PFSK-1 (cell line): ENCODE data around the gene ABCF2.
A peak's percentile ranks its signal among the peaks of the same experiment; 100 is the strongest.

Experiments used
- FOXP2 ChIP-seq: optimal IDR thresholded peaks from 2 replicates; pipeline ENCODE3; 2011; ENCODE audit warnings: borderline replicate concordance, control low read depth, inconsistent platforms; ENCODE audit not compliant: insufficient read depth; ENCODE audit errors: extremely low read length, extremely low read depth
- POLR2AphosphoS5 ChIP-seq: IDR thresholded peaks from 2 replicates; pipeline ENCODE4 v1.6.1; 2012; ENCODE audit warnings: low read depth, mild to moderate bottlenecking, control low read depth, low read length, moderate library complexity
- REST ChIP-seq, 2 experiments: IDR thresholded peaks; 2 replicates each; pipeline versions ENCODE4 v1.6.1 to v1.8.0; 2011 to 2012; ENCODE audit warnings: low read depth in 2 of 2, low read length in 2 of 2, control low read depth in 1 of 2, inconsistent platforms in 1 of 2, mild to moderate bottlenecking in 1 of 2, moderate library complexity in 1 of 2; ENCODE audit not compliant: insufficient read depth in 1 of 2
- SIN3A ChIP-seq: IDR thresholded peaks from 2 replicates; pipeline ENCODE4 v1.6.1; 2012; ENCODE audit warnings: mild to moderate bottlenecking, low read length, moderate library complexity, borderline replicate concordance; ENCODE audit not compliant: insufficient read depth
- TAF1 ChIP-seq: IDR thresholded peaks from 2 replicates; pipeline ENCODE4 v1.6.1; 2012; ENCODE audit warnings: low read length, control low read depth, borderline replicate concordance; ENCODE audit not compliant: insufficient read depth

DNA sequence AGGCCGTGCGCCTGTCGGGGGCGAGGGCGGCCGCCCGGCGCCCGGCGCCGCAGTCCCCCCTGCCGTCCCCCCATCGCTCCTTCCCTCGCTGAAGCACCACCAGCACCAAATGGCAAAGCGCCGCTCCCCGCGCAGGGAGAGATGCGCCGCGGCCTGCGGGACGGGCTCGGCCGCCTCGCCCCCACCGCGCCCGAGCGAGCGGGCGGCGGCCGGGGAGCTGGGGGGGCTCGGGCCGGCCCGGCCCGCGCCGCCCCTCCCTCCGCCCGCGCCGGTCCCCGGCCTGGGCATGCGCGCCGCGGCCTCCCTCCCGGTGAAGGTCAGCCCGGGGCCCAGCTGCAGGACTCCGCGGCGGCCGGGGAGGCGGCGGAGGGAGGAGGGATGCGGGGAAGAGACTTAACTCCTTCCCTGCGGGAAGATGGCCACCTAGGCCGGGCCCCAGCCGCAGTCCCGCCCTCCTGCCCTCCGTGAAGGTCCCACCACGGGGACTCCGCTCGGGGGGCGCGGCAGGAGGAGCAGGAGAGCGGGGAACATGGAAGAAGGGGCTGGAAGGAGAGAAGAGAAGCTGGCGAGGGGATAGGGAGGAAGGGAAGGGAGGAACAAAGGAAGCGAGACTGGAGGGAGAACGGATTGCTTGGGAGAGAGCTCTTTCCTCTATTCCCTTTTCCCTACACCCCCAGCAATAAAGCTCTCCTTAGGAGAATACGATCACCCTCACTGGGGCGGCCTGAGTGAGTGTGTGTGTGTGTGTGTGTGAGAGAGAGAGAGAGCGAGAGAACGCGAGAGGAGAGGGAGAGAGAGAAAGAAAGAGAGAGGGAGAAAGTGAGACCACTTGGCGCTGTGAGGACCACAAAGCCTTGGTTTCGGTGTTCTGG, 24.9 kb upstream of the ABCF2 start:
- TF ChIP-seq TAF1 (no peak; the same call in 1 of the 2 replicates), SIN3A (no peak), POLR2AphosphoS5 (peak; percentile 26; the same call in 1 of the 2 replicates), REST (IDR thresholded peaks at IDR 0.05; ENCODE audit: insufficient read depth in 1 of 2, low read depth in 2 of 2, low read length in 2 of 2) (no peak), FOXP2 (no peak)
